NB4 (cell line): ENCODE measurements around the gene PLEKHG3.

Experiments used
- DNase-seq: peaks from one replicate; pipeline ENCODE4 v3.0.0; 2010; ENCODE audit warnings: low read depth
- H3K4me3 ChIP-seq: one replicate; pipeline ENCODE4 v1.5.1; 2011; ENCODE audit warnings: mild to moderate bottlenecking, low read depth, low read length, moderate library complexity
- CTCF ChIP-seq: IDR thresholded peaks from one replicate; pipeline ENCODE4 v1.5.1; 2012; ENCODE audit warnings: low read depth, low read length
- MAX ChIP-seq: IDR thresholded peaks from 2 replicates; pipeline ENCODE4 v1.6.1; 2011; ENCODE audit warnings: low read depth, low read length
- MYC ChIP-seq: IDR thresholded peaks from 2 replicates; pipeline ENCODE4 v1.6.1; 2011; ENCODE audit warnings: low read depth, low read length
- POLR2A ChIP-seq: IDR thresholded peaks from 2 replicates; pipeline ENCODE4 v1.6.1; 2011; ENCODE audit warnings: mild to moderate bottlenecking; ENCODE audit not compliant: insufficient read length; ENCODE audit errors: extremely low read depth

Gene PLEKHG3

GRCh38 chr14:64745511-64746091 lies 41.4 kb downstream of the PLEKHG3 start:
- no peak overlapping the region for H3K4me3 ChIP-seq
- DNase-seq, result no peak
- TF ChIP-seq POLR2A, result no peak
- TF ChIP-seq MYC, result no peak
- no peak for TF ChIP-seq MAX
- no peak for TF ChIP-seq CTCF

GRCh38 chr14:64746298-64747250 lies 42.4 kb downstream of the PLEKHG3 start:
- no peak overlapping the region for H3K4me3 ChIP-seq
- DNase-seq, result no peak
- TF ChIP-seq MAX (no peak), CTCF (no peak), POLR2A (no peak), MYC (no peak)

GRCh38 chr14:64747327-64747726 lies 43.1 kb downstream of the PLEKHG3 start:
- DNase-seq, result no peak
- no peak overlapping the region for H3K4me3 ChIP-seq
- TF ChIP-seq MYC (no peak), POLR2A (no peak), MAX (no peak), CTCF (no peak)

- DNase-seq, result no peak
- no peak for TF ChIP-seq POLR2A
- no peak overlapping the region for H3K4me3 ChIP-seq
Measured at GRCh38 chr14:64748521-64748920, 44.3 kb downstream of the PLEKHG3 start.

- no peak for DNase-seq
- no peak for TF ChIP-seq MYC
- no peak for TF ChIP-seq POLR2A
- TF ChIP-seq MAX, result no peak
- TF ChIP-seq CTCF, result no peak
- no peak overlapping the region for H3K4me3 ChIP-seq
Measured at GRCh38 chr14:64748995-64749714, 44.9 kb downstream of the PLEKHG3 start.

- no peak for DNase-seq
- no peak overlapping the region for H3K4me3 ChIP-seq
- TF ChIP-seq POLR2A (no peak), MAX (no peak), MYC (no peak), CTCF (no peak)
Measured at GRCh38 chr14:64752909-64753308, 48.7 kb downstream of the PLEKHG3 start.
